Omental fat pad (tissue), 4 donors: ENCODE measurements around the gene PRAMEF7. TPM values are rescaled to one million over a fixed set of nuclear protein-coding genes. Genes with fewer than 3 reads are reported as not detected.
"Not testable (repeated sequence)": the region's sequence is repeated elsewhere in the genome, so short reads cannot be mapped to it uniquely, and the experiment has no call there.

Experiments
- ATAC-seq: fragments of 150-250 bp; one replicate; pipeline ENCODE4 v1.9.1; 2016; ENCODE audit warnings: mild to moderate bottlenecking, moderate library complexity; ENCODE audit not compliant: low FRiP score
- DNase-seq: peaks from one replicate; pipeline ENCODE4 v3.0.0-alpha.2; 2019; ENCODE audit warnings: low spot score
- small RNA-seq: library from RNA; depleted of rRNA; stranded (forward); fragments of <200 nt; gene quantifications from one replicate; pipeline ENCODE3, GENCODE V24; 2016
- total RNA-seq, 4 donors: library from RNA; depleted of rRNA; stranded (reverse); fragments of >200 nt; gene quantifications; one replicate each; pipeline ENCODE4 v1.1.0, GENCODE V29; 2016

PRAMEF7 gene
- total RNA-seq = not detected

DNA sequence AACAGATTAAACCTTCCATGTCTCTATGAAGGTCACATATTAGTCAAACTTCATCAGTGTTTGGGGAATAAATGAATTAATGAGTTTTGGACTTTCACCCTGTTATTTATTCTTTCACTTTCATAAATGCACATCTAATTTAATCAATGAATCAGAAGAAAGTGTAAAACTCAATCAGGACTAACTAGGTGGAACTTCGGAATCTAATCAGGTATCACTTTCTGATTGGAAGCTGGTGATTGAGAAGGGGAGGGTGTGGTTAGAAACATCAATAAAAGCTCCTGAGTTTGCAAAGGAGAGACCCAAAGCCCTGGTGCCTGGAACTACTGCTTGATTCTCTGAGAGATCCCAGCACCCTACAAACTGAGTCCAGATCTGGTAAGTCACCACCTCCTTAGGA is at the start of gene PRAMEF7:
PRAMEF7 (plus strand) TSS at position 301 of the 400 bp plus-strand sequence. CDS start 1,083 bp downstream, outside the sequence.
- DNase-seq, ATAC-seq: not testable (repeated sequence)

- DNase-seq, ATAC-seq: not testable (repeated sequence)
These were observed 38.0 kb upstream of the PRAMEF7 start for GRCh38 chr1:12878453-12878852.

- ATAC-seq, DNase-seq: not testable (repeated sequence)
These were observed 30.3 kb upstream of the PRAMEF7 start, which contains the start of gene PRAMEF4 for GRCh38 chr1:12886101-12886500. TSS of gene PRAMEF4 (minus strand) at chr1:12886201. CDS start at chr1:12883394, 2,807 bp downstream.

DNA sequence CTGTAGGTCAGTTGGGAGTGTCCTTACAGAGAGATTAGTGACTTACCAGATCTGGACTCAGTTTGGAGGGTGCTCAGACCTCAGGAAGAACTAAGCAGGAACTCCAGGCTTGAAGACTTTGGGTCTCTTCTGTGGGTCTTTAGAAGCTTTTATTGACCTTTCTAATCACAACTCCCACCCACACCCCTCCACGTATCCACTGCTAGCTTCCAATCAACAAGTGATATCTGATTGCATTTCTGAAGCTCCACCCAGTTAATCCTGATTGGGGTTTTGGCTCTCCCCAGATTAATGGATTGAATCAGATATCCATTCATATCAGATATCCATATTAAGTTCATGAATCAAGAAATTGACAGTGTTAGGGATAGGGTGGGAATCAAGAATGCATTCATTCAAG is 18.2 kb upstream of the PRAMEF7 start, which contains the start of gene PRAMEF10:
PRAMEF10 (minus strand) TSS at position 101 of the 400 bp plus-strand sequence. CDS start 2,423 bp downstream, outside the sequence.
- DNase-seq, ATAC-seq: not testable (repeated sequence)

GRCh38 chr1:12899186-12899585 is 17.2 kb upstream of the PRAMEF7 start:
- DNase-seq = not testable (repeated sequence)

DNA sequence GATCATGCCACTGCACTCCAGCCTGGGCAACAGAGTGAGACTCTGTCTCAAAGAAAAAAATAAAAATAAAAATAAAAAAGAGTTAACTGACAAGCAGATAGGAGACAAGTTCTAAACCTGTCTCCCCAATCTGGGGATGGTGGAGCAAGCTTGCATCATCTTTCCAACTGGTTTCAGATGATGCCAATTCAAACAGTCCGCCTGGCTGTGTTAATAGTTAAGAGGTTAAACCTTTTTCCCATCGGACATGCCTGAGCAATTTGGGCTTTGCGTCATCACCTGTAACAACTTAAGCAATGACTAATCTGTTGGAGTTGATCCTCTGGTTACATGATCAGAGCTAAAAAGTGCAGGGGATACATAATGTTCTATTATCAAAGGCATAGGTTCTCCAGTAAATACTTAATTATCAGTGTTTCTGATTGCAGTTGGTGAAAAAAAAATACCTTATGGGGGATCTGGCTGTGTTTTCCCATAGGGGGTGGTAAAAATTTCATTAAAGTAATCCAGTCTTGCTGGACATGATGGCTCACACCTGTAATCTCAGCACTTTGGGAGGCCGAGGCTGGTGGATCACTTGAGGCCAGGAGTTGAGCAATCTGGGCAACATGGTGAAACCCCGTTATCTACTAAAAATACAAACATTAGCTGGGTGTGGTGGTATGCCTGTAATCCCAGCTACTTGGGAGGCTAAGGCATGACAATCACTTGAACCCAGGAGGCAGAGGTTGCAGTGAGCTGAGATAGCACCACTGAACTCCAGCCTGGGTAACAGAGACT is 12.4 kb upstream of the PRAMEF7 start:
- DNase-seq, ATAC-seq: not testable (repeated sequence)

More at GRCh38 chr1:12899186-12899585, 17.2 kb upstream of the PRAMEF7 start:
- not testable (repeated sequence) for ATAC-seq

- DNase-seq, ATAC-seq: not testable (repeated sequence)
These were observed 5.3 kb downstream of the PRAMEF7 start for GRCh38 chr1:12921749-12922148.

GRCh38 chr1:12924368-12924767 is 8.0 kb downstream of the PRAMEF7 start:
- ATAC-seq, DNase-seq: not testable (repeated sequence)

DNA sequence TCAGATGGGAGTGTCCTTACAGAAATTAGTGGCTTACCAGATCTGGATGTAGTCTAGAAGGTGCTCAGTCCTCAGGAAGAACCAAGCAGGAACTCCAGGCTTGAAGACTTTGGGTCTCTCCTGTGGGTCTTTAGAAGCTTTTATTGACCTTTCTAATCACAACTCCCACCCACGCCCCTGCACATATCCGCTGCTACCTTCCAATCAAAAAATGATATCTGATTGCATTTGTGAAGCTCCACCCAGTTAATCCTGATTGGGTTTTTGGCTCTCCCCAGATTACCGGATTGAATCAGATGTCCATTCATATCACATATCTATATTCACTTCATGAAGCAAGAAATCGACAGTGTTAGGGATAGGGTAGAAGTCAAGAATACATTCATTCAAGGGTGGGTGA is 31.1 kb downstream of the PRAMEF7 start, which contains the start of gene PRAMEF6:
PRAMEF6 (minus strand) TSS at position 101 of the 400 bp plus-strand sequence. CDS start 5,062 bp downstream, outside the sequence.
- ATAC-seq, DNase-seq: not testable (repeated sequence)

Small RNAs within 50 kb of the gene (small RNA-seq; reads per million reads assigned to genes)
- gene RNU6-1072P = not detected

Other genes with a start within 250 kb of the PRAMEF7 start
- gene AADACL3, start 200.5 kb upstream of the PRAMEF7 start, total RNA-seq = under 1 TPM in 1 of 4 donors, not detected in 3; 0.31 TPM
- gene CFAP107, start 170.4 kb upstream of the PRAMEF7 start, total RNA-seq = not detected
- gene PRAMEF12, start 142.9 kb upstream of the PRAMEF7 start, total RNA-seq = not detected
- gene PRAMEF1, start 125.2 kb upstream of the PRAMEF7 start, total RNA-seq = not detected
- gene PRAMEF11, start 85.2 kb upstream of the PRAMEF7 start, total RNA-seq = not detected
- not detected for gene HNRNPCL1, start 67.9 kb upstream of the PRAMEF7 start, total RNA-seq
- not detected for gene PRAMEF2, start 59.5 kb upstream of the PRAMEF7 start, total RNA-seq
- not detected for gene PRAMEF4, start 30.4 kb upstream of the PRAMEF7 start, total RNA-seq
- not detected for gene PRAMEF10, start 18.3 kb upstream of the PRAMEF7 start, total RNA-seq
- gene PRAMEF6, start 31.0 kb downstream of the PRAMEF7 start, total RNA-seq = not detected
- gene PRAMEF27, start 140.0 kb downstream of the PRAMEF7 start, total RNA-seq = not detected
- gene HNRNPCL3, start 144.2 kb downstream of the PRAMEF7 start, total RNA-seq = not detected
- not detected for gene PRAMEF25, start 154.2 kb downstream of the PRAMEF7 start, total RNA-seq
- not detected for gene HNRNPCL2, start 200.2 kb downstream of the PRAMEF7 start, total RNA-seq
- gene PRAMEF26, start 239.4 kb downstream of the PRAMEF7 start, total RNA-seq = not detected
- not detected for gene HNRNPCL4, start 249.0 kb downstream of the PRAMEF7 start, total RNA-seq